HG03108 (cell line): ENCODE data around the gene RARB.

Source experiments
- ATAC-seq: cut with Tn5 transposase; IDR thresholded peaks from one replicate; pipeline ENCODE4 v1.9.1; 2021; ENCODE audit warnings: moderate library complexity; ENCODE audit not compliant: unreplicated experiment

RARB gene

DNA sequence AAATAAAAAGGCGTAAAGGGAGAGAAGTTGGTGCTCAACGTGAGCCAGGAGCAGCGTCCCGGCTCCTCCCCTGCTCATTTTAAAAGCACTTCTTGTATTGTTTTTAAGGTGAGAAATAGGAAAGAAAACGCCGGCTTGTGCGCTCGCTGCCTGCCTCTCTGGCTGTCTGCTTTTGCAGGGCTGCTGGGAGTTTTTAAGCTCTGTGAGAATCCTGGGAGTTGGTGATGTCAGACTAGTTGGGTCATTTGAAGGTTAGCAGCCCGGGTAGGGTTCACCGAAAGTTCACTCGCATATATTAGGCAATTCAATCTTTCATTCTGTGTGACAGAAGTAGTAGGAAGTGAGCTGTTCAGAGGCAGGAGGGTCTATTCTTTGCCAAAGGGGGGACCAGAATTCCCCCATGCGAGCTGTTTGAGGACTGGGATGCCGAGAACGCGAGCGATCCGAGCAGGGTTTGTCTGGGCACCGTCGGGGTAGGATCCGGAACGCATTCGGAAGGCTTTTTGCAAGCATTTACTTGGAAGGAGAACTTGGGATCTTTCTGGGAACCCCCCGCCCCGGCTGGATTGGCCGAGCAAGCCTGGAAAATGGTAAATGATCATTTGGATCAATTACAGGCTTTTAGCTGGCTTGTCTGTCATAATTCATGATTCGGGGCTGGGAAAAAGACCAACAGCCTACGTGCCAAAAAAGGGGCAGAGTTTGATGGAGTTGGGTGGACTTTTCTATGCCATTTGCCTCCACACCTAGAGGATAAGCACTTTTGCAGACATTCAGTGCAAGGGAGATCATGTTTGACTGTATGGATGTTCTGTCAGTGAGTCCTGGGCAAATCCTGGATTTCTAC lies at the start of gene RARB:
Gene RARB, plus strand, starts transcription at position 322 of the 847 bp plus-strand sequence. Its CDS starts 469 bp downstream, at position 791.
- ATAC-seq, result no peak

DNA sequence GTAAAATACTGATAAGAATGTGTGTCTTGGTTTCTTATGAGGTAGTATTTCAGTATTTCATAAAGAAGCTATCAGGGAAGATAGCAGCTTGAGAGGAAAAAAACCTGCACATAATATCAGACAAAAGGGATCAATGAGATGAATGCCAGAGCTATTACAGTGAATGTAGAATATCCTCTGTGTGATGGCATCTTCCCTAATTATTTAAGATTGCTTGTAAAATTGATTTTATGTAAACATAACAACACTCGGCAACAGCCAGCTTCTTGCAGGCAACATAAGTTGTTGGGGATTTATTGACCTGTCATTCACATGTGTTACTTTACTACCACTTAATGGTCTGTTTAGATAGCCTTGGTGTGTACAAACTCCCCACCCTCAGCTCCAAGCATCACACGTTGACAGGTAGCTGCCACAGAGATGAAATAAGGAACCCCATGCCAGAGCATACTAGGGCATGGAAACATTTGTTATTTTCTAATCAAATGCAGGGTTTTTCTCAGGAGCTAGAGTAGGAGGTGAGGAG lies 49.2 kb upstream of the RARB start:
- ATAC-seq, result no peak

DNA sequence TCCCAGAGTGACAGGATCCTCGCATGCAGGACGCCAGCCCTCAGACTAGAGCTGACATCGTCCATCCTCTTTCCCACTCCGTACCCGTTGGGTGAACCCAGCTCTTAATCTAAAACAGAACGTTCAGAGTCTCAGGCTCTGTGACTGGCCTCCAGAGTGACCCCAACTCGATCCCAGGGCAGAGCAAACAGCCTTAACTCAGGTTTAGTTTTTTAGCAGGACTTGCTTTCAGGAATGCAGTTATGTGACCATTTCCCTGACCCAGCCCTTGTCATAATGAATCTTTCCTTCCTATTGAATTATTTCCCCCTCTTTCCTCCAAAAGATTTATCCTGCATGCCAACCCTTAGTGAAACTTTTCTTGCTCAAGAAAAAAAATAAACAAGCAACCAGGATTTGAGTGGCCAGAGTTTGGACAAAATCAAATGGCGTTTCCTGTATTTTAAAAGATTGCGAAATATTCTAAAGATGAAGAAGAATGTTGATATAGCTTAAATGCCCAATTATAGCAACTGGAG lies 47.8 kb upstream of the RARB start:
- ATAC-seq, result no peak

DNA sequence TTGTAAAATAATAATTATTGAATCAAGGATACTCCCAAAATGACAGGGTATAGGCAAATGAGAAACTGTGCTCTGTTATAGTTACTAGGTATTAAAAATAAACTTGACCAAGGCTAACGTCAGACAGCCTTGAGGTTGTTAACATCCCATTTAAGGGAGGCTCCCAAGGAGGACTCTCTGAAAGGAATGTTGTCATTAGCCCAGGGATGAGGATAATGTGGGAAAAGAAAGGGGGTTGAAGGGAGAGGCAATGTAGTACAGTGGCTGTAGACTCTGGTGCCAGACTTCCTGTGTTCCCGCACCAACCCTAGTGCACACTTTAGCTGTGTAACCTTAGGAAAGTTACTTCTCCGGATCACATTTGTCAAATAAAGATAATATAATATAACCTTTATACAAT lies 47.0 kb upstream of the RARB start:
- ATAC-seq, result no peak

DNA sequence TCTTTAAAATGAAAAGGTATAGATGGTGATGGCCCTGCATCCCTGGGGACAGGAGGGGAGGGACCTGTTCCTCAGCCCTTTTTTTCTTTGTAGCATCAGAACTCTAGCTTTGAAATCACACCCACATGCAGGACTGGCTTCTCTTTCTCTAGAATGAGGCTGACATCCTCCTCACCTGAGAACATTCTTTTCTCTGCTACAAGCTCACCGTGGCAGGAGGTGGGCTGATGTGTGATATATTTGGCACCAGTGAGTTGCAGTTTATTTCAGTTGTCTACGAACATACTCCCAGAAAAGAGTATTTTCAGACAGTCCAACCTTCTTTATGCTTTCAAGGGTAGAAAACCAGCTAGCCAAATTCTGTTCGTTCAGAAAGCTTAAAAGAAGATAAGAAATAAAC lies 43.6 kb upstream of the RARB start:
- ATAC-seq, result no peak

DNA sequence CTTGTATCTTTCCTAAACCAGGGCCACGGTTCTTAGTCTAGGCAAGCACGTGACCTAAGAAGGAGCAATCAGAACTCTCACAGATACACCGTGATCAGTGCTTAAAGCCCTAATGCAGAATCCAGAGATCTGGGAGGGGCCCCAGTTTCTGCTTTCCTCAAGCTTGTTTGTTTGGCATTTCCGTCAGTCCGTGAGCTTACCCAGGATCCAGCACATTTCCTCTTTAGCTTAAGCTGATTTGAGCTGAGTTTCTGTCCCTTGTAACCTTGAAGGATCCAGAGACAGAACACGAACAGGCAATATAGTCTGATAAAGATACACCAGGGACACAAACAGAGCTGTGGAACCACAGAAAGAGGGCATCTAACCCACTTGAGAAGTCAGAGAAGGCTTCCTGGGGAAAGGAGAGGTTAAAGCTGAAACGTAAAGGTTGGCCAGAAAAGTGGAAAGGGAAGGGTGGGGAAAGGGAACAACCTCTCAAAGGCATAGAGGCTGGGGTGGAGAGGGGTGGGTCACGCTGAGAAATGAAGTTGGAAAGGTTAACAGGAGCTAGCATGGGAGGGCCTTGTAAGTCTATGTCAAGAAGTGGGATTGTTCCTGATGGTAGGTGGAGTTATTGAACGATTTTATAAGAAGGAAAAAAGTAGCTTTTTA lies 42.1 kb upstream of the RARB start:
- no peak for ATAC-seq

DNA sequence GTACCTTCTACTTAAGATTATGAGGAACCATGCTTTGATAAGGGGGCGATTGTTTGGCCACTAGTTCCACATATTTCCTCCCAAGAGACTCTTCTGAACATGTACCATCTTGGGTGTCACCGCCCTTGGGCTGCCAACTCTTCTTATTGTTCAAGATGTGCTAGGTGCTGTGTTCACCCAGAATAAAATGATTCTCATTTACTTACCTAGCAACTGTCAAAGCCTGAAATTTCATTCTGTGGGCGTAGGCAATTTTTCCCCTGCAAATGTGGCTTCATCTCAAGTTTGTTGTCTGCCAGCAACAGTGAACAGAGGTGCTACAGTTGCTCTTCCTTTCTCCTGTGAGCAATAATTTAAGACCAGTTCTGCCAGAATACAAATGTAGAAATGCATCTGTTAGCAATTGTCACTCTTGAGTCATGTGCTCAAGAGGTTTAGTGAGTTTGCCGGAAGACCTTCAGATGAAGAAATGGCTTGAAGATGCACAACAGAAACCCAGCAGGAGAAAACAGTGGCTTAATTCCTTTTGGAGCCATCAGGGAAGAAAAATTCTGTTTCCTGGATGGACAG lies 41.3 kb upstream of the RARB start:
- ATAC-seq, result no peak

DNA sequence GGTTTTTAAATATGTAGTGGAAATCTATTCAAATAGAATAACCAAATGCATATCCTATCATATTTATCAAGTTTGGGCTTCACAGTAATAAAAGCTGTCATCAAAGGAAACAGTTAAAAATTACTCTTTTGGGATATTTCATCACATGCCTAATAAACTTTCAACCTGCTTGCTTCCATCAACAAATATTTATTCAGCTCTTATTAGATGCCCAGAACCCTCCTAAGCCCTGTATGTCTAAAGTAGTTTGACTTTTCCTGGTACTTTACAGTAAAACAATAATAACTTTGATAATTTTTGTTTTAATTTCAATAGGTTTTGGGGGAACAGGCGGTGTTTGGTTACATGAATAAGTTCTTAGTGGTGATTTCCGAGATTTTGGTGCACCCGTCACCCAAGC lies 37.5 kb upstream of the RARB start:
- no peak for ATAC-seq

DNA sequence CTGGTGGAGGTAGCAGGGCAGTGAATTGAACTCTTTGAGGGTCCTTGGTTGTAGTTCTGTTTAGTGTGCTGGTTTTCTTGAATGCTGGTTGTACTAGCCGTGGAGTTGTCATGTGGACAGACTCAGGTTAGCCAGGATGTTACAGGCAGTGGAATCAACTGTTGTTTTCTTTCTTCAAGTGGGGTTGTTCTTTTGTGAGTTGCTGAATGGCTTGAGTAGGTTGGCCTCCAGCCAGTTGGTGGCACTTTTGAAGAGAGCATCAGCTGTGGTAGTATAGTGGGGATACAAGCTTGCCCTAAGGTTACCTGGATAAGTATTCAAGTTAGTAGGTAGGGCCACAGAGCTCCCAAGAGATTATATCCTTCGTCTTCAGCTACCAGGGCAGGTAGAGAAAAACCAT lies 31.8 kb upstream of the RARB start:
- ATAC-seq, result no peak

DNA sequence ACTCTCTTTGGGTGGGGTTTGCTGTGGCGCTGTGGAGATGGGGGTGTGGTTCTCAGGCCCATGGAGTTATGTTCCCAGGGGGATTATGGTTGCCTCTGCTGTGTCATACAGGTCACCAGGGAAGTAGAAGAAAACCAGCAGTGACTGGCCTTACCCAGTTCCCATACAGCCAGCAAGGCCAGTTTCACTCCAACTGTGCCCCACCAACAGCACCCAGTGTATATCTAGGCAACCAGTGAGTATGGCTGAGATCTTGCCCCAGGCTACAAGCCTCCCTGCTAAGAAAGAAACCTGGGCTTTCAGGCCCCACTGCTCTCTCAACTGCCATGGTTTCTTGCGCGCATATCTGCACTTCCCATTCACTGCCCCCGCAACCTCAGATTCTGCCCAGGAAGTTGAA lies 31.4 kb upstream of the RARB start:
- no peak for ATAC-seq

DNA sequence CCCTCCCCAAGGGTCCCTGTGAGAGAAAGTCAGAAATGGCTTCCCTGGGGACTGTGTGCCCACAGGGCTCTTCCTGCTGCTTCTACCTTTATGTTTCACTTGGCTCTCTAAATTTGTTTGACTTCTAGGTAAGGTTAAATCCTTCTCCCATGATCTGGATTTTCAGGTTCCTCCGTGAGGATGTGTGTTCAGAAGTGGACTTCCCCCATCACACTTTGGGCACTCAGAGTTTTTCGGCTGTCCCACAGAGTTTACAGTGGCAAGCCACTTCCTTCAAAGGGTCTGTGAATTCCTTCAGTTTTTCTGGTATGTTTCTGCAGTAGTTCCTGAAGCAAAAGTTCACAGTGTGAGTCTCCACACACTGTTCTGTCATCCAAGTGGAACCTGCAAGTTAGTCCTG lies 30.9 kb upstream of the RARB start:
- ATAC-seq, result no peak

DNA sequence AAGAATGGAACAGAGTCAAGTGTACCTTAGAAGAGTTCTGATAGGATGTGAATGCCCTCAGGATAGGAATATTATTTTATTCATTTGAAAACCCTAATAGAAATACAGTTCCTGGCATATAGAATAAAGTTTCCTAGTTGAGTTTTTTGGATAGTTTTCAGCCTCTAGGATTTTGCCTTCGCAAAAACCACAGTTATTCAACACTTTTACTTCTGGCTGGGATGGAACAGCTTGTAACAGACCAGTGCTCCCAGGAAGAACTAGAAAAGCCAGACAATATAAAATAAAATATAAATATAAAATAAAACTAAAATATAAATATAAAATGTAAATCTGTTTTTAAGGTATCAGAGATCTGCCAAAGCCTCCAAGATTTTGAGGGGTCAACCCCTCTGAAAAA lies 27.5 kb upstream of the RARB start:
- no peak for ATAC-seq

DNA sequence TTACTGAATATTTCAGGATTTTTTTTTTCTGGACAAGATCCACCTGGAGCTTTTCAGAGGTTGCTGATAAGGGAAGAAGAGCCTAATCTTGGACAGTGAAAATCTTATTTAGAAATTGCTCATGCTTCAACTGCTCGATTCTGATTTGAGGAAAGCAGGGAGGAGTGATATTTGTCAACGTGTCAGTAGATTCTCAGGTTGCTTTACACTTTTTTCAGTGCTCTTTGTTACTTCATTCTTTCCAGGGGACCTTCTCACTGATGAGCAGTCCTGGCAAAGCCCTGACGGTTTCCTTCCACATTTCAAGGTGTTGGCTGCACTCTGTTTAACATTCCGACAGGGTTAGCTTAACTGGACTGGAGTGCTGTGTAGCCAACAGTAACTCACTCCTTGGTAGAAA lies 24.1 kb upstream of the RARB start:
- ATAC-seq, result no peak

DNA sequence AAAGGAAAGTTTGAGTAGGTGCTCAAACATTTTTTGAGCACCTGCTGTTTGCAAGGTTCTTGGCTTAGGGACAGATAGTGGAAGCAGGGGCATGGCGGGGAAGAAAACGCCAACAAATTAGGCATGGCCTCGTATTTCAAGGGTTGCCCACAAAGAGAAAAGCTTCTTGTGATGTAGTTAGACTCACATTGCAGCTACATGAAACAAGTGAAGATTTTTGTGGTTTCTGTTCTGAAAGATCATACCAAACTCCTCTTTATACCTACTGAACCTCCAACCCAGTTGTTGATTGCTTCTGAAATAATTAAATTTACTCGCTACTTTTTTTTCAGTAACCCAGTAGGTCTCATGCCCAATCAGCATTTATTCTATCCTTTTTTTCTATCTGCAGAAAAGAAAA lies 23.5 kb upstream of the RARB start:
- ATAC-seq, result no peak

DNA sequence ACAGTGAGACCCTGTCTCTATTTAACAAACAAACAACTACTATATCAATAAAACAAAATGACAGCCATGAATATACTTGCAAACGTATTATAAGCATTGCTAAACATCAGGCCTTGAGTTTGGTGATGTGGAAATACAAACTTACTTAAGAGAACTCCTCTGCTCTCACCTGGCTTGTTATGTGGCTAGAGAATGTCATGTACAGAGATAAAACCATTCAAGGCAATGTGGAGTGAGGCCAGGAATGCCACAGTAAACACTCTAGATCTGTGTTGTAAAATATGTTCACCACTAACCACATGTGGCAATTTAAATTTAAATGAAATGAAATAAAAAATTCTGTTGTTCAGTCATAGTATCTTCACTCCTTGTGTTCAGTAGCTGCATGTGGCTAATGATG lies 22.7 kb upstream of the RARB start:
- no peak for ATAC-seq

DNA sequence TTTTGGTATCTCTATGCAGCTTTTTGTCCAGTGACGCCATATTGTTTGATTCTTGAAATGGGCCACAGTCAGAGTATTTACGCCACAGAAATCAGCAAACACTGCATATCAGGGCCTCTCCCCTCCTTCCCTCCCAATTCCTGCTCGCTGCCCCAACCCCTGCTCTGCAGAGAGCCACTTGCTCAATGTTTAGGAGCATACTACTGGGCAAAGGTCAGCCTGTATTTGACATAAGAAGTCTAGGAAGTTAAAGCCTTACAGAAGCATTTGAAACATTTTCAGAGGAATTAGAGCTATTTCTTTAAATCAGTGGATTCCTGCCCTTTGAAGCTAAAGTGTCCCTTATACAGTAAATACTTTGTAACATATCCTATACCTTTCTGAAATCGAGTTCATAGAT lies 17.4 kb upstream of the RARB start:
- ATAC-seq, result no peak

DNA sequence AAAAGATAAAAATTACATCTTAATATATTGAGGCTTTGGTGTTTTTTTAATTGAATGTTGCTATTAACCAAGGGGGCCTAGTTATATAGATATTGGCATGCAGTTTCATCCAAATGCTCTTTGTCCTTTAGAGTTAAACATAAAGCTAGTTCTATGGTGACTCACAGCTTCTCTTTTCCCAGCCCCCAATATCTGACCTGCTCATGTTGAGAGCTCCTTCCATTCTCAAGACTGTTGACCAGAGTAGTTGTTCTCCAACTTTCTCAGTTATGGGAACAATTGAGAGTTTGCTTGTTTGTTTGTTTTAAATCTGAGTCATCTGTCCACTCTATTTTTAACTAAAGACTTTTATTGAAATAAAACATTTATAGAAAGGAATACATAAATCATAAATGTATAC lies 15.8 kb upstream of the RARB start:
- ATAC-seq, result no peak

DNA sequence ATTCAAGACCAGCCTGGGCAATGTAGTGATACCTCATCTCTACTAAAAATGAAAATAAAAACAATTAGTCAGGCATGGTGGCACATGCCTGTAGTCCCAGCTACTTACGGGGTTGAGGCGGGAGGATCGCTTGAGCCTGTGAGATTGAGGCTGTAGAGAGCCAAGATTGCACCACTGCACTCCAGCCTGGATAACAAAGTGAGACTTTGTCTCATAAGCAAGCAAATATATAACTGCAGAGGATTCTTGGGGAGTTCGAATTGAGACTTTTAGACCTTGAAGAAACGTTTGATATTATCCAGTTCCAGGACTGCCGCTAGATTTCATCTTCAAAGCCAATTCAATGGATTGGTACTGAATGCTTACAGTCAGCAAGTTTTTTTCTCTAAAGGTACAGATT lies 11.9 kb upstream of the RARB start:
- ATAC-seq, result no peak

DNA sequence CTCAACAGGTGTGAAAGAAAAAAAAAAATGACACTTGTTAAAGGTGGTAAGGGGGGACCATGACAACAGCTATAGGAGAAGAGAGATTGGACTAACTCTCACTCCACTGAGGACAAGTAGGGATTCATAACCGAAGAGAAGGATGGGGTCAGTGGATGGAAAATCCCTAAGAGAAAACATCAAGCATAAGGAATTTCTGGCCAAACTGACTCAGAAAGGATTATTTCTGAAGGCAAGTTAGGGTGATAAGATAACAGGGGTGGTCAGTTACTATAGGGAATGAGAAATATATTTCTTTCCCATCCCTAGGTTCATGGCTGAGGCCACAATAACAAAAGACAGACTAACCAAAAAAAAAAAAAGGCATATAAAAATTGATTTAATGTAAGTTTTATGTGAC lies 9.5 kb upstream of the RARB start:
- no peak for ATAC-seq

DNA sequence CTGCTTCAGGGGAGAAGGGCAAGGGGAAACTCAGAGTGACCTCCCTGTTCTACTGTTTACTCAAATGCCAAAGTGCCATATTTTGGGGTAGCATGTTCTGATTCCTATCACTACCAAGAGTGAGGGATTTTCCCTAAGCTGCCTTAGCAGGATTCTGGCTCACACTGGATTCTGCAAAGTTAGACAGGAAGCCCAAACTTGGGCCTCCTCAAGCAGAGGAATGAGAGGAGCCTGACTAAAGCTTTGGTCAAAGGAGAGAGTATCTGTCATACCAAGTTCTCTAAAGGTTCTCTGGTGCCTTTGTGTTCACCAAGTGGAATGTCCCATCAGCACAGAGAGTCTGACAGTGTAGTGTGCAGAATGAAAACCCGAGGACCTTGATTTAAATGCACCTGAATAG lies 8.8 kb upstream of the RARB start:
- ATAC-seq, result no peak

DNA sequence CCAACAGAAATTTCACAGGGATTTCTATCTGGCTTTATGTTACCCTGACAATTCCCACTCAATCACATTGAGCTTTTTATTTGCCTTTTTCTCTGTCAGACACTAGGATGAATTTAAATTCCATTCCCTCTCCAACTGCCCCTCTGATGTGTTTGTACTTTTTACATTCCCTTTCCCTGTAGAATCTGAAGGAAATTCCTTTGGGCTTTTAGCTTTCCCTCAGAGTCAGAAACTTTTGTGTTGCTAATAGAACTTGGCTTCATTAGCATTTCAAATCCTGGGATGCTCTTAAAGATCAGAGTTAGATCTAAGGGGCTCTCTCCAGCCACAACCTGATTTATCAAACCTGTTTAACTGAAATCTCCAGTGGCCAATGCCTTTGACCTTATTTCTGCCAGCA lies 7.9 kb upstream of the RARB start:
- no peak for ATAC-seq

DNA sequence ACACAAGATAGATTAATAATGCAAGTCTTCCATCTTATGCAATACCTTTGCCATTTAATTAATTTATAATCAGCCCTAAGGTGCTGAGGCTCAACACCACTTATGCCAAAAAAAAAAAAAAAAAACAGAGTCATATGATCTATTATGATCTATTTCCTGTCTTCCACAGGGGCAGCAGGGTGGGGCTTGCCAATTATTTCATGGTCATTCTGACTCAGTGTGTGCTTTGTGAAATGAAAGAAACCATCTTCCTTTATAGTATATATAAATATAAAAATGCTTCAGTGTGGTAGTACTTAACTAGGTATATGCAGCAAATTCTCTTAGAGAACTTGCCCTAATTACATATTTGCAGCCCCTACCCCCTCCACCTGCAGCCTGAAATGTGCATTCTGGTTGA lies 7.2 kb upstream of the RARB start:
- ATAC-seq, result no peak
